Stimulated activated CD8-positive, alpha-beta memory T cell treated with anti-CD3 and anti-CD28 coated beads, Interleukin-2, amount 100 ng/mL, for 48 hours (primary cell): ENCODE measurements around the gene ZNF438.

Experiments
- DNase-seq, 2 donors: peaks; one replicate each; pipeline ENCODE4 v3.0.0-alpha.2; 2020; ENCODE audit warnings: low read depth in 2 of 2

Gene ZNF438

GRCh38 chr10:30883751-30884150 is 147.9 kb downstream of the ZNF438 start:
- DNase-seq = no peak

- DNase-seq = no peak
Observed at GRCh38 chr10:30883116-30883515, 148.5 kb downstream of the ZNF438 start.

GRCh38 chr10:30882281-30882680 is 149.4 kb downstream of the ZNF438 start:
- no peak for DNase-seq

- no peak for DNase-seq
Observed at GRCh38 chr10:30878920-30879319, 152.7 kb downstream of the ZNF438 start.

GRCh38 chr10:30877111-30877510 is 154.6 kb downstream of the ZNF438 start:
- no peak for DNase-seq

- no peak for DNase-seq
Observed at GRCh38 chr10:30873411-30873810, 158.3 kb downstream of the ZNF438 start.

- no peak for DNase-seq
Observed at GRCh38 chr10:30870896-30871295, 160.8 kb downstream of the ZNF438 start.

- DNase-seq = no peak
Observed at GRCh38 chr10:30869566-30869965, 162.1 kb downstream of the ZNF438 start.

GRCh38 chr10:30868611-30869010 is 163.1 kb downstream of the ZNF438 start:
- DNase-seq = no peak

- no peak for DNase-seq
Observed at GRCh38 chr10:30866896-30867295, 164.8 kb downstream of the ZNF438 start.

GRCh38 chr10:30865141-30865926 is 166.3 kb downstream of the ZNF438 start:
- DNase-seq = no peak

GRCh38 chr10:30863516-30864210 is 168.0 kb downstream of the ZNF438 start:
- DNase-seq = no peak

GRCh38 chr10:30862486-30862885 is 169.2 kb downstream of the ZNF438 start:
- DNase-seq = no peak

- DNase-seq = no peak
Observed at GRCh38 chr10:30861976-30862375, 169.7 kb downstream of the ZNF438 start.

- no peak for DNase-seq
Observed at GRCh38 chr10:30861221-30861620, 170.4 kb downstream of the ZNF438 start.

- DNase-seq = no peak
Observed at GRCh38 chr10:30858499-30858898, 173.2 kb downstream of the ZNF438 start.

- no peak for DNase-seq
Observed at GRCh38 chr10:30857803-30858202, 173.9 kb downstream of the ZNF438 start.

- DNase-seq = no peak
Observed at GRCh38 chr10:30855131-30855530, 176.5 kb downstream of the ZNF438 start.

- no peak for DNase-seq
Observed at GRCh38 chr10:30854656-30855055, 177.0 kb downstream of the ZNF438 start.

- DNase-seq = no peak
Observed at GRCh38 chr10:30853066-30853465, 178.6 kb downstream of the ZNF438 start.

GRCh38 chr10:30850776-30851175 is 180.9 kb downstream of the ZNF438 start:
- no peak for DNase-seq

GRCh38 chr10:30849231-30850035 is 182.2 kb downstream of the ZNF438 start:
- DNase-seq = no peak
